HCT116 (cell line): ENCODE results near the gene NKX2-2. TPM values are rescaled to one million over a fixed set of nuclear protein-coding genes. Genes with fewer than 3 reads are reported as not detected.

Experiments
- ATAC-seq: fragments of 200-7000 bp; cut with Tn5 transposase; 2 replicates; pipeline ENCODE4 v1.9.1; 2020; ENCODE audit warnings: mild to moderate bottlenecking, moderate library complexity
- BruUV-seq: library from RNA; stranded (reverse); fragments of 400-500 nt; replicated peaks from 2 replicates; lab custom pipeline; 2021; lab: Mats Ljungman, UMichigan
- CTCF ChIA-PET: fragments of 300-600 bp; sonication (Branson Sonifier 250); formaldehyde crosslinking; loops from one replicate; lab custom pipeline; 2021; ENCODE audit warnings: antibody characterized with exemption; lab: Charles Lee
- POLR2A ChIA-PET: fragments of 300-600, 350-600 bp; sonication (Branson Sonifier 250); formaldehyde crosslinking; loops from one replicate; lab custom pipeline; 2021; ENCODE audit warnings: antibody characterized with exemption; lab: Charles Lee
- RAD21 ChIA-PET, 2 experiments: fragments of 300-600 bp; sonication (Branson Sonifier 250); formaldehyde crosslinking; loops; one replicate each; lab custom pipeline; 2023; ENCODE audit warnings: low total read pairs in 2 of 2; ENCODE audit not compliant: uncharacterized antibody in 2 of 2, unreplicated experiment in 2 of 2, low non-redundant PET in 1 of 2; lab: Charles Lee
- DNase-seq: peaks from one replicate; pipeline ENCODE4 v3.0.0-alpha.2; 2010; ENCODE audit warnings: low read depth, low spot score
- H2AFZ ChIP-seq: fragments of 200-600 bp; shearing (Covaris generic), sonication (generic); 2 replicates; pipeline ENCODE4 v1.6.1; 2017; ENCODE audit warnings: low read depth, mixed run types, mixed read lengths, antibody characterized with exemption, low read length; ENCODE audit not compliant: poor library complexity, severe bottlenecking
- H3K27ac ChIP-seq: 2 replicates; pipeline ENCODE4 v1.5.1; 2012; ENCODE audit warnings: low read depth, low read length
- H3K27me3 ChIP-seq: fragments of 200-600 bp; sonication (generic); 2 replicates; pipeline ENCODE4 v1.6.1; 2016; ENCODE audit warnings: mixed run types, low read length, mixed read lengths; ENCODE audit not compliant: insufficient read depth
- H3K36me3 ChIP-seq, 2 experiments: fragments of 200-500 bp in 1 of 2; fragments of 200-600 bp in 1 of 2; sonication (Bioruptor generic) in 1 of 2; sonication (generic) in 1 of 2; 2 replicates each; pipeline versions ENCODE4 v1.5.1 to v1.6.1; 2014 to 2016; ENCODE audit warnings: low read length in 2 of 2, inconsistent platforms in 1 of 2, mixed read lengths in 1 of 2, mixed run types in 1 of 2; ENCODE audit not compliant: insufficient read depth in 2 of 2, control insufficient read depth in 1 of 2
- H3K4me1 ChIP-seq, 2 experiments: fragments of 200-600 bp in 1 of 2; sonication (generic) in 1 of 2; 2 replicates each; pipeline versions ENCODE4 v1.5.1 to v1.6.1; 2012 to 2017; ENCODE audit warnings: low read length in 2 of 2, inconsistent platforms in 1 of 2, mild to moderate bottlenecking in 1 of 2, mixed read lengths in 1 of 2, mixed run types in 1 of 2, moderate library complexity in 1 of 2; ENCODE audit not compliant: insufficient read depth in 2 of 2, control insufficient read depth in 1 of 2
- H3K4me2 ChIP-seq: fragments of 200-600 bp; sonication (generic); 2 replicates; pipeline ENCODE4 v1.6.1; 2017; ENCODE audit warnings: mixed run types, low read length, mixed read lengths
- H3K4me3 ChIP-seq, 2 experiments: fragments of 200-600 bp in 1 of 2; sonication (generic) in 1 of 2; replicated peaks in 1 of 2; 2 replicates each; pipeline ENCODE4 v1.5.1; 2011 to 2016; ENCODE audit warnings: low read length in 2 of 2, control low read depth in 1 of 2, low read depth in 1 of 2, mild to moderate bottlenecking in 1 of 2, mixed read lengths in 1 of 2, mixed run types in 1 of 2
- H3K79me2 ChIP-seq: fragments of 200-600 bp; sonication (generic); 2 replicates; pipeline ENCODE4 v1.6.1; 2017; ENCODE audit warnings: mild to moderate bottlenecking, mixed run types, low read length, moderate library complexity, mixed read lengths; ENCODE audit not compliant: insufficient read depth
- H3K9ac ChIP-seq: fragments of 200-600 bp; sonication (generic); 2 replicates; pipeline ENCODE4 v1.6.1; 2016; ENCODE audit warnings: low read length, mixed read lengths
- H3K9me2 ChIP-seq: fragments of 200-600 bp; sonication (generic), shearing (Covaris generic); 2 replicates; pipeline ENCODE4 v1.6.1; 2017; ENCODE audit warnings: mixed run types, mild to moderate bottlenecking, moderate library complexity; ENCODE audit not compliant: insufficient read depth
- H3K9me3 ChIP-seq, 2 experiments: fragments of 200-500 bp in 1 of 2; fragments of 200-600 bp in 1 of 2; sonication (Bioruptor generic) in 1 of 2; sonication (generic) in 1 of 2; 2 replicates each; pipeline ENCODE4 v1.6.1; 2014 to 2017; ENCODE audit warnings: low read length in 2 of 2, mixed read lengths in 2 of 2, inconsistent platforms in 1 of 2, low read depth in 1 of 2, mild to moderate bottlenecking in 1 of 2, mixed run types in 1 of 2, moderate library complexity in 1 of 2; ENCODE audit not compliant: control insufficient read depth in 1 of 2, insufficient read depth in 1 of 2
- H4K20me1 ChIP-seq: fragments of 200-600 bp; sonication (generic), shearing (Covaris generic); 2 replicates; pipeline ENCODE4 v1.6.1; 2017; ENCODE audit warnings: mixed run types, mild to moderate bottlenecking, moderate library complexity; ENCODE audit not compliant: insufficient read depth
- CTCF ChIP-seq, 3 experiments: fragments of 200-600 bp in 1 of 3; sonication (generic) in 1 of 3; IDR thresholded peaks in 2 of 3; conservative IDR thresholded peaks in 1 of 3; 2 replicates each; pipeline ENCODE4 v1.5.1; 2012 to 2017; ENCODE audit warnings: low read depth in 2 of 3, low read length in 2 of 3, antibody characterized with exemption in 1 of 3, borderline replicate concordance in 1 of 3, control low read depth in 1 of 3, mild to moderate bottlenecking in 1 of 3, mixed read lengths in 1 of 3, mixed run types in 1 of 3, moderate library complexity in 1 of 3; ENCODE audit not compliant: insufficient read depth in 1 of 3
- JUND ChIP-seq: IDR thresholded peaks from 2 replicates; pipeline ENCODE4 v1.6.1; 2012
- POLR2AphosphoS5 ChIP-seq: IDR thresholded peaks from 2 replicates; pipeline ENCODE4 v1.6.1; 2011; ENCODE audit warnings: mild to moderate bottlenecking, low read depth, low read length, moderate library complexity
- RAD21 ChIP-seq: IDR thresholded peaks from 2 replicates; pipeline ENCODE4 v1.6.1; 2012; ENCODE audit warnings: low read depth, mild to moderate bottlenecking
- TCF7L2 ChIP-seq: IDR thresholded peaks from 2 replicates; pipeline ENCODE4 v1.7.0; 2011; ENCODE audit warnings: borderline replicate concordance, inconsistent platforms; ENCODE audit not compliant: insufficient read depth, insufficient read length; ENCODE audit errors: extremely low read depth
- intact Hi-C: fragments of 100-400 bp; cut with micrococcal nuclease; formaldehyde crosslinking; loops from 2 replicates; pipeline ENCODE4 v1.10.0; 2022
- total RNA-seq: library from RNA; stranded (reverse); gene quantifications from one replicate; pipeline ENCODE4 v1.2.1, GENCODE V29; 2021; ENCODE audit not compliant: unreplicated experiment
- TF ChIP-seq, protein P1 (sequence below): IDR thresholded peaks from 2 replicates; pipeline ENCODE4 v1.6.1; 2012

The NKX2-2 gene
- total RNA-seq, 1 experiment from 2014 or later = not detected

- POLR2A ChIA-PET = no interaction called here
- Histone ChIP-seq H3K9me3 (no peaks in the 10 kb centered on the region), H3K79me2 (no peaks in the 10 kb centered on the region), H3K4me2 (no peak overlapping the region), H3K4me3 (no peak overlapping the region), H3K27me3 (peaks cover 20% of the 10 kb centered on the region), H4K20me1 (no peaks in the 10 kb centered on the region), H3K9ac (no peak overlapping the region), H3K27ac (no peak overlapping the region), H3K4me1 (peaks cover 0 to 4% of the 10 kb centered on the region in 2 experiments; a peak in 1 of 4 replicates), H3K36me3 (no peaks in the 10 kb centered on the region), H2AFZ (no peak overlapping the region), H3K9me2 (no peaks in the 10 kb centered on the region)
- intact Hi-C loops = no loop called here
- no TSS peak for BruUV-seq
- CTCF ChIA-PET = no interaction called here
- DNase-seq (no peak), ATAC-seq (no peak)
- RAD21 ChIA-PET = no interaction called here
- TF ChIP-seq JUND = no peak
- no peak for TF ChIP-seq POLR2AphosphoS5
Observed at GRCh38 chr20:21534453-21534852, 20.6 kb upstream of the NKX2-2 start.

DNA sequence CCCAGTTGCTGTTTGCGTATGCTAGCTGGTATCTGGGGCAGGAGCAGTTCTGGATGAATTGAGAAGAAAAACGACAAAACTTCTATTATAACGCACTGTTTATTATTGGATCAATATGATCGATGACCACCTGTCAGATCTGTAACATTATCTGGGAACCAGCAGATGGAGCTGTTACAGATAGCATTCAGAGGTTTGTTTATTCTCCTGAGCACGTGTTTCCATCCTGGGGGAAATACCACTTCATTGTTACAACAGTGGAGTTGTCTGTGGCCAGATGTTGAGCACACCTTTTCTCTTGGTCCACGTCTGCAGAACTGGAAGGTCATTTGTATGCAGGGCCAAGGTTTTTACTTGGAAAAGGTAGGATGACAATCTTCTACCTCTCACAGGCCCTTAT lies 16.0 kb upstream of the NKX2-2 start:
- ChIA-PET RAD21 (interaction anchor here in 1 of 2 experiments (0.7 to 1.2 kb wide), 3 partner anchors 28 to 294 kb away, joined by 3 to 4 read pairs (median 3); no protein-coding TSS in a partner anchor), CTCF (interaction anchor here (0.9 to 2.6 kb wide), 7 partner anchors 11 to 693 kb away, joined by 3 to 15 read pairs (median 4); no protein-coding TSS in a partner anchor), POLR2A (no interaction called here)
- Histone ChIP-seq H3K27ac (no peak overlapping the region), H4K20me1 (no peaks in the 10 kb centered on the region), H3K36me3 (no peaks in the 10 kb centered on the region), H3K4me1 (peaks cover 0 to 4% of the 10 kb centered on the region in 2 experiments; a peak in 1 of 4 replicates), H3K9me3 (no peaks in the 10 kb centered on the region), H3K27me3 (peaks cover 19% of the 10 kb centered on the region; the same call in 1 of the 2 replicates), H3K4me2 (no peak overlapping the region; the same call in 1 of the 2 replicates), H3K9ac (no peak overlapping the region), H3K9me2 (no peaks in the 10 kb centered on the region), H2AFZ (peak overlapping the region; percentile 56), H3K79me2 (no peaks in the 10 kb centered on the region), H3K4me3 (no peak overlapping the region)
- peak; percentile 81 for ATAC-seq
- DNase-seq = peak; percentile 38
- TF ChIP-seq TCF7L2 (no peak), CTCF (IDR thresholded peaks at IDR 0.05 in 2 of 3, conservative IDR thresholded peaks at IDR 0.05 in 1 of 3; ENCODE audit: borderline replicate concordance in 1 of 3, insufficient read depth in 1 of 3, low read depth in 2 of 3, low read length in 2 of 3) (peak in 2 of 3 experiments; percentile 58 to 65; a peak in 4 of 6 replicates), RAD21 (peak; percentile 28; the same call in 1 of the 2 replicates)
- TF ChIP-seq, protein P1, sequence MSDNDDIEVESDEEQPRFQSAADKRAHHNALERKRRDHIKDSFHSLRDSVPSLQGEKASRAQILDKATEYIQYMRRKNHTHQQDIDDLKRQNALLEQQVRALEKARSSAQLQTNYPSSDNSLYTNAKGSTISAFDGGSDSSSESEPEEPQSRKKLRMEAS = peak; percentile 73
- intact Hi-C loops = loop anchor here (2.0 to 5.0 kb wide), 2 partner anchors 42 to 85 kb away; no protein-coding TSS in a partner anchor
- BruUV-seq = no TSS peak
